NB4 (cell line): ENCODE results near the gene STRIP1.
A peak's percentile ranks its signal among the peaks of the same experiment; 100 is the strongest.

Experiments used
- DNase-seq: peaks from one replicate; pipeline ENCODE4 v3.0.0; 2010; ENCODE audit warnings: low read depth
- H3K4me3 ChIP-seq: one replicate; pipeline ENCODE4 v1.5.1; 2011; ENCODE audit warnings: mild to moderate bottlenecking, low read depth, low read length, moderate library complexity
- CTCF ChIP-seq: IDR thresholded peaks from one replicate; pipeline ENCODE4 v1.5.1; 2012; ENCODE audit warnings: low read depth, low read length
- MAX ChIP-seq: IDR thresholded peaks from 2 replicates; pipeline ENCODE4 v1.6.1; 2011; ENCODE audit warnings: low read depth, low read length
- MYC ChIP-seq: IDR thresholded peaks from 2 replicates; pipeline ENCODE4 v1.6.1; 2011; ENCODE audit warnings: low read depth, low read length
- POLR2A ChIP-seq: IDR thresholded peaks from 2 replicates; pipeline ENCODE4 v1.6.1; 2011; ENCODE audit warnings: mild to moderate bottlenecking; ENCODE audit not compliant: insufficient read length; ENCODE audit errors: extremely low read depth

STRIP1 gene

GRCh38 chr1:110058591-110058990 lies 24.2 kb downstream of the STRIP1 start:
- H3K4me3 ChIP-seq = no peak overlapping the region
- no peak for TF ChIP-seq CTCF
- TF ChIP-seq MYC = no peak
- TF ChIP-seq POLR2A = no peak
- TF ChIP-seq MAX = no peak
- no peak for DNase-seq

GRCh38 chr1:110059133-110059863 lies 24.9 kb downstream of the STRIP1 start:
- no peak overlapping the region for H3K4me3 ChIP-seq
- no peak for DNase-seq
- no peak for TF ChIP-seq MAX
- no peak for TF ChIP-seq POLR2A
- TF ChIP-seq CTCF = no peak

GRCh38 chr1:110060034-110060661 lies 25.7 kb downstream of the STRIP1 start:
- no peak for TF ChIP-seq MYC
- TF ChIP-seq CTCF = peak; percentile 94
- DNase-seq = peak; percentile 71

GRCh38 chr1:110060662-110061060 lies 26.2 kb downstream of the STRIP1 start:
- DNase-seq = no peak
- TF ChIP-seq CTCF = no peak
- no peak for TF ChIP-seq MYC
- no peak for TF ChIP-seq POLR2A

More at GRCh38 chr1:110060034-110060661, 25.7 kb downstream of the STRIP1 start:
- no peak overlapping the region for H3K4me3 ChIP-seq

GRCh38 chr1:110061341-110061740 lies 26.9 kb downstream of the STRIP1 start:
- H3K4me3 ChIP-seq = no peak overlapping the region

More at GRCh38 chr1:110060662-110061060, 26.2 kb downstream of the STRIP1 start:
- H3K4me3 ChIP-seq = no peak overlapping the region

More at GRCh38 chr1:110061341-110061740, 26.9 kb downstream of the STRIP1 start:
- no peak for TF ChIP-seq MYC
- TF ChIP-seq MAX = no peak
- no peak for TF ChIP-seq CTCF
- TF ChIP-seq POLR2A = no peak
- DNase-seq = no peak
